A673 (cell line): ENCODE results near the gene VWA8. TPM values are rescaled to one million over a fixed set of nuclear protein-coding genes. Genes with fewer than 3 reads are reported as not detected.

ENCODE experiments used
- BruUV-seq: library from RNA; stranded (reverse); fragments of 400-500 nt; replicated peaks from 2 replicates; lab custom pipeline; 2021; lab: Mats Ljungman, UMichigan
- CTCF ChIA-PET: fragments of 300-600 bp; sonication (Branson Sonifier 250); formaldehyde crosslinking; loops from one replicate; lab custom pipeline; 2022; ENCODE audit warnings: antibody characterized with exemption; lab: Charles Lee
- POLR2A ChIA-PET: fragments of 300-600 bp; sonication (Branson Sonifier 250); formaldehyde crosslinking; loops from one replicate; lab custom pipeline; 2022; ENCODE audit warnings: antibody characterized with exemption; ENCODE audit not compliant: low non-redundant PET; lab: Charles Lee
- DNase-seq: peaks from one replicate; pipeline ENCODE4 v3.0.0-alpha.2; 2015; ENCODE audit warnings: low spot score
- H3K27ac ChIP-seq: fragments of 200-600 bp; sonication (generic); 2 replicates; pipeline ENCODE4 v1.5.1; 2016; ENCODE audit warnings: mixed run types, low read depth, mild to moderate bottlenecking, mixed read lengths, antibody characterized with exemption, low read length; ENCODE audit not compliant: poor library complexity, severe bottlenecking
- H3K27me3 ChIP-seq: fragments of 200-600 bp; sonication (generic); replicated peaks from 2 replicates; pipeline ENCODE4 v1.6.1; 2017; ENCODE audit warnings: mixed run types, low read depth, mild to moderate bottlenecking, mixed read lengths, antibody characterized with exemption, low read length; ENCODE audit not compliant: insufficient read depth, poor library complexity
- H3K36me3 ChIP-seq: fragments of 200-600 bp; sonication (generic); 2 replicates; pipeline ENCODE4 v1.6.1; 2016; ENCODE audit warnings: mixed run types, mild to moderate bottlenecking, mixed read lengths, antibody characterized with exemption, low read length; ENCODE audit not compliant: insufficient read depth, poor library complexity, severe bottlenecking
- H3K4me1 ChIP-seq: fragments of 200-600 bp; sonication (generic); 2 replicates; pipeline ENCODE4 v1.6.1; 2017; ENCODE audit warnings: mixed run types, mild to moderate bottlenecking, mixed read lengths, antibody characterized with exemption, low read length; ENCODE audit not compliant: insufficient read depth, poor library complexity, severe bottlenecking
- H3K4me3 ChIP-seq: fragments of 200-600 bp; sonication (generic); 2 replicates; pipeline ENCODE4 v1.5.1; 2016; ENCODE audit warnings: low read depth, mixed run types, mild to moderate bottlenecking, mixed read lengths, low read length; ENCODE audit not compliant: poor library complexity, severe bottlenecking
- H3K9me3 ChIP-seq: fragments of 200-600 bp; sonication (generic); 2 replicates; pipeline ENCODE4 v1.6.1; 2016; ENCODE audit warnings: mixed run types, low read depth, mild to moderate bottlenecking, mixed read lengths, antibody characterized with exemption, low read length; ENCODE audit not compliant: poor library complexity, severe bottlenecking
- CTCF ChIP-seq: fragments of 300-800, 200-600 bp; sonication (generic); conservative IDR thresholded peaks from 2 replicates; pipeline ENCODE4 v1.5.1; 2017; ENCODE audit warnings: low read depth, mild to moderate bottlenecking, antibody characterized with exemption, low read length, moderate library complexity, mixed read lengths
- EZH2 ChIP-seq: fragments of 200-600 bp; sonication (generic); IDR thresholded peaks from 2 replicates; pipeline ENCODE4 v1.6.1; 2017; ENCODE audit warnings: borderline replicate concordance, low read depth, mild to moderate bottlenecking, mixed read lengths, antibody characterized with exemption, low read length; ENCODE audit not compliant: poor library complexity, severe bottlenecking
- intact Hi-C: fragments of 100-400 bp; cut with micrococcal nuclease; formaldehyde crosslinking; loops from one replicate; pipeline ENCODE4 v1.10.0; 2022; ENCODE audit not compliant: unreplicated experiment
- total RNA-seq: library from RNA; stranded (reverse); gene quantifications from 2 replicates; pipeline ENCODE4 v1.2.3, GENCODE V29; 2021

Gene VWA8
- total RNA-seq, 1 experiment from 2014 or later, result 18.5 TPM

GRCh38 chr13:41627425-41627824, 333.5 kb downstream of the VWA8 start:
- intact Hi-C loops, result no loop called here
- no peaks in the 10 kb centered on the region for H3K27me3 ChIP-seq
- CTCF ChIA-PET, result no interaction called here
- BruUV-seq, result no TSS peak
- DNase-seq, result no peak
- no peak overlapping the region for H3K4me3 ChIP-seq
- no peaks in the 10 kb centered on the region for H3K4me1 ChIP-seq
- H3K27ac ChIP-seq, result no peak overlapping the region
- H3K9me3 ChIP-seq, result no peaks in the 10 kb centered on the region
- TF ChIP-seq CTCF, result no peak
- no peak for TF ChIP-seq EZH2
- no peaks in the 10 kb centered on the region for H3K36me3 ChIP-seq
- POLR2A ChIA-PET, result no interaction called here

GRCh38 chr13:41624041-41624440, 336.9 kb downstream of the VWA8 start:
- H3K4me3 ChIP-seq, result no peak overlapping the region
- no peaks in the 10 kb centered on the region for H3K27me3 ChIP-seq
- TF ChIP-seq CTCF, result no peak
- no peaks in the 10 kb centered on the region for H3K36me3 ChIP-seq
- BruUV-seq, result no TSS peak
- DNase-seq, result no peak
- no peaks in the 10 kb centered on the region for H3K4me1 ChIP-seq
- CTCF ChIA-PET, result no interaction called here
- H3K27ac ChIP-seq, result no peak overlapping the region
- H3K9me3 ChIP-seq, result no peaks in the 10 kb centered on the region
- POLR2A ChIA-PET, result no interaction called here
- intact Hi-C loops, result no loop called here

GRCh38 chr13:41622432-41623429, 338.2 kb downstream of the VWA8 start:
- Histone ChIP-seq H3K9me3 (no peaks in the 10 kb centered on the region), H3K4me1 (no peaks in the 10 kb centered on the region), H3K27me3 (no peaks in the 10 kb centered on the region), H3K36me3 (no peaks in the 10 kb centered on the region), H3K27ac (no peak overlapping the region), H3K4me3 (no peak overlapping the region)
- intact Hi-C loops, result no loop called here
- ChIA-PET CTCF (no interaction called here), POLR2A (no interaction called here)
- DNase-seq, result no peak
- BruUV-seq, result no TSS peak
- TF ChIP-seq CTCF (no peak), EZH2 (no peak)
